Colonic mucosa (tissue), 4 donors: ENCODE measurements around the gene ZNF574. TPM values are rescaled to one million over a fixed set of nuclear protein-coding genes. Genes with fewer than 3 reads are reported as not detected.
A peak's percentile ranks its signal among the peaks of the same experiment; 100 is the strongest.

Experiments used
- DNase-seq: peaks from one replicate; pipeline ENCODE4 v3.0.0-alpha.2; 2020
- H3K27ac ChIP-seq: fragments of 200-600 bp; one replicate; pipeline ENCODE4 v1.8.0; 2021
- H3K27me3 ChIP-seq: fragments of 200-600 bp; one replicate; pipeline ENCODE4 v1.8.0; 2021
- H3K36me3 ChIP-seq: fragments of 200-600 bp; one replicate; pipeline ENCODE4 v1.8.0; 2021
- H3K4me1 ChIP-seq: fragments of 200-600 bp; one replicate; pipeline ENCODE4 v1.8.0; 2021; ENCODE audit warnings: mild to moderate bottlenecking
- H3K4me3 ChIP-seq: fragments of 200-600 bp; one replicate; pipeline ENCODE4 v1.8.0; 2021
- H3K9ac ChIP-seq, 2 donors: one replicate each; pipeline ENCODE4 v1.7.0; 2013; ENCODE audit warnings: control low read depth in 2 of 2, low read depth in 2 of 2, low read length in 2 of 2
- H3K9me3 ChIP-seq: fragments of 200-600 bp; one replicate; pipeline ENCODE4 v1.8.0; 2021
- intact Hi-C: fragments of 100-400 bp; cut with DNase I; formaldehyde crosslinking; loops from one replicate; pipeline ENCODE4 v1.14.1; 2022
- total RNA-seq, 2 donors: library from RNA; stranded (reverse); fragmentation: NEBNext Ultra II Directional in 1 of 2; extraction: Animal tissue kit (Norgen Biotek cat#: 25700) in 1 of 2; gene quantifications; one replicate each; pipeline ENCODE4 v1.2.1, GENCODE V29; 2021
- TF ChIP-seq, protein P1 (sequence below): fragments of 200-600 bp; IDR thresholded peaks from one replicate; pipeline ENCODE4 v1.8.0; 2022; ENCODE audit warnings: antibody characterized with exemption, mild to moderate bottlenecking
- donor health status: healthy.
- donor health status: DM: no; HTN: no; CAD: no.
- donor health status: DM: no; HTN: no; CAD: no.

ZNF574 gene
- total RNA-seq, 2 donors from 2014 or later = 14.7 to 15.9 TPM

DNA sequence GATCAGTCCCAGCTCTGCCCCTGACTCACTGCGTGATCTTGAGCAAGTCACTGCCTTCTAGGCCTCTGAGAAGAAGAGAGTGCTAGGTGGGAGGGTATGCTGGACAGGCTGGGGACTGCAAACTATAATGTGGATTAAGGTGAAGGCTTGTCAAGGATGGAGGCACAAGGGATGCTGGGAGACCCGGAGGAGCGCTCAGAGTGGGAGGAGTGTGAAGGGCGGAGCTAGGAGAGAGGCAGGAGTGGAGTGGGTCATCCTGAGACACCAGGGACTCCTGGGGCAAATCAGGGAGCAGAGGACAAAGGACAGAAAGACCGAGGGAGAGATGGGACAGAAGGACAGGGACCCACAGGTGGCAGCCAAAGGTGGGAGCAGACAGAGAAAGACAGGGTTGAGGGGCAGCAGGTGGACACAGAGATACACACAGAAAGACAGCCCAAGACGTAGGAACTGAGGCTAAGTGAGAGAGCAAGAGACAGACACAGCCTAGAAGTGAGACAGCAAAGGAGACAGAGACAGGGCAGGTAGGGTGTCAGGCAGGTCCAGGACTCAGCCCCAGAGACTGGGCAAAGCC is 8.6 kb upstream of the ZNF574 start:
- no peaks in the 10 kb centered on the region for H3K36me3 ChIP-seq
- intact Hi-C loops = no loop called here
- no peak overlapping the region for H3K9ac ChIP-seq
- DNase-seq = no peak
- H3K27me3 ChIP-seq = peaks cover 5% of the 10 kb centered on the region
- no peak overlapping the region for H3K27ac ChIP-seq
- no peak overlapping the region for H3K4me3 ChIP-seq
- no peaks in the 10 kb centered on the region for H3K4me1 ChIP-seq
- TF ChIP-seq, protein P1, sequence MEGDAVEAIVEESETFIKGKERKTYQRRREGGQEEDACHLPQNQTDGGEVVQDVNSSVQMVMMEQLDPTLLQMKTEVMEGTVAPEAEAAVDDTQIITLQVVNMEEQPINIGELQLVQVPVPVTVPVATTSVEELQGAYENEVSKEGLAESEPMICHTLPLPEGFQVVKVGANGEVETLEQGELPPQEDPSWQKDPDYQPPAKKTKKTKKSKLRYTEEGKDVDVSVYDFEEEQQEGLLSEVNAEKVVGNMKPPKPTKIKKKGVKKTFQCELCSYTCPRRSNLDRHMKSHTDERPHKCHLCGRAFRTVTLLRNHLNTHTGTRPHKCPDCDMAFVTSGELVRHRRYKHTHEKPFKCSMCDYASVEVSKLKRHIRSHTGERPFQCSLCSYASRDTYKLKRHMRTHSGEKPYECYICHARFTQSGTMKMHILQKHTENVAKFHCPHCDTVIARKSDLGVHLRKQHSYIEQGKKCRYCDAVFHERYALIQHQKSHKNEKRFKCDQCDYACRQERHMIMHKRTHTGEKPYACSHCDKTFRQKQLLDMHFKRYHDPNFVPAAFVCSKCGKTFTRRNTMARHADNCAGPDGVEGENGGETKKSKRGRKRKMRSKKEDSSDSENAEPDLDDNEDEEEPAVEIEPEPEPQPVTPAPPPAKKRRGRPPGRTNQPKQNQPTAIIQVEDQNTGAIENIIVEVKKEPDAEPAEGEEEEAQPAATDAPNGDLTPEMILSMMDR = no peak
- H3K9me3 ChIP-seq = no peaks in the 10 kb centered on the region

DNA sequence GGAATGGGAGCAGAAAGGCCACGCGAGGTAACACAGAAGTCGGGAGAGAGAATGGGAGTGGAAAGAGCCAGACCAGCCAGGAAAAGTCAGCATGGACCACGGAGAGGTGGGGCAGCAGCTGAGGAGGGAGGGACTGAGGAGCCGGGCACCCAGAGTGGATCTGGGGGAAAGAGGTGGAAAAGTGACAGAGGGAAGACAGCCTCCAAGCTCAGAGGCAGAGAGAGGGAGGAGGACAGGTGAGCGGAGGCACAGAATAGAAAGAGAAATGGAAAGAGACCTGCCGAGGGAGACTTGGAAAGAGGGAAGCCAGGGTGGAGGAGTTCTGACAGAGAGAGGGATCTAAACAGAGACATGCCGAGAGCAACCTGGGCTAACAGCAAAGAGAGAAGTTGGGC is 7.6 kb upstream of the ZNF574 start:
- Histone ChIP-seq H3K27me3 (peaks cover 5% of the 10 kb centered on the region), H3K4me3 (peak overlapping the region; percentile 3), H3K36me3 (no peaks in the 10 kb centered on the region), H3K4me1 (no peaks in the 10 kb centered on the region), H3K27ac (no peak overlapping the region), H3K9ac (no peak overlapping the region), H3K9me3 (no peaks in the 10 kb centered on the region)
- no peak for DNase-seq
- TF ChIP-seq, protein P1 = no peak
- intact Hi-C loops = no loop called here

DNA sequence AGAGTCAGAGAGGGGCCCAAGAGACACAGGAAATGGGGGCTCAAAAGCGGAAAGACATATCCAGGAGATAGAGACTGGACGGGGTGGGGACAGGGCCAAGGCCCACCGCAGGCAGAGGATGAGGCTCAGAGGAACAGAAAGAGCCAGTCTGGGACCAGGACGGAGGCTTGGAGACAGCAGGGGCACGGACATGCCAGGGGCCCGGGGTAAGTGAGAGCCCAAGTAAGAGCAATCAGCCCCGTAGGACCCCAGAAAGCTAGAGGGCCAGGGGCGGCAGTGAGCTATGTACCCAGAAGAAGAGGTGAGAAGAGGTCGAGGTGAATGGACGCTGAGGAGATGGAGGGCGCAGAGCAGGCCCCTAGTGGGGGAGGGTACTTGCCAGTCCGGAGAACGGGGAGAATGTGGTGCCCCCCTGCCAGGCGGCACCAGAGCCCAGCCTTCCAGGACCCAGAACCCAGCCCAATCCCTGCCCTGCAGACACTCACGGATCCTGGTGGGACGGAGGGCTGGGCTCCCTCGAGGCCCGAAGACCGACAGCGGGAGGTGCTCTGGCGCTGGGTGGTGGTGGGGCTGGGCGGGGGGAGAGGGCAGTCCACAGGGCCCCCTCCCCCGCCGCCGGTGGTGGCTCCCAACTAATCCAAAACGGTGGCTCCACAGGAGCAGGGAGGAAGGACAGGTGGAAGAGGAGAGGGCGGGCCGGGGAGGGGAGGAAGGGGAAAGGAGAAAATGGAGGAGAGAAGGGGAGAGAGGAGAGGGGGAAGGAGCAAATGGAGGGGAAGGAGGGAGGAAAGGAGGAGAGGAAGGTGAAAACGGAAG is 7.0 kb upstream of the ZNF574 start:
- peak overlapping the region in 1 of 2 donors; percentile 12 for H3K9ac ChIP-seq
- H3K4me1 ChIP-seq = no peaks in the 10 kb centered on the region
- H3K27ac ChIP-seq = no peak overlapping the region
- H3K4me3 ChIP-seq = peak overlapping the region; percentile 3
- intact Hi-C loops = no loop called here
- no peaks in the 10 kb centered on the region for H3K36me3 ChIP-seq
- TF ChIP-seq, protein P1 = no peak
- H3K27me3 ChIP-seq = peaks cover 5% of the 10 kb centered on the region
- H3K9me3 ChIP-seq = no peaks in the 10 kb centered on the region
- DNase-seq = no peak

DNA sequence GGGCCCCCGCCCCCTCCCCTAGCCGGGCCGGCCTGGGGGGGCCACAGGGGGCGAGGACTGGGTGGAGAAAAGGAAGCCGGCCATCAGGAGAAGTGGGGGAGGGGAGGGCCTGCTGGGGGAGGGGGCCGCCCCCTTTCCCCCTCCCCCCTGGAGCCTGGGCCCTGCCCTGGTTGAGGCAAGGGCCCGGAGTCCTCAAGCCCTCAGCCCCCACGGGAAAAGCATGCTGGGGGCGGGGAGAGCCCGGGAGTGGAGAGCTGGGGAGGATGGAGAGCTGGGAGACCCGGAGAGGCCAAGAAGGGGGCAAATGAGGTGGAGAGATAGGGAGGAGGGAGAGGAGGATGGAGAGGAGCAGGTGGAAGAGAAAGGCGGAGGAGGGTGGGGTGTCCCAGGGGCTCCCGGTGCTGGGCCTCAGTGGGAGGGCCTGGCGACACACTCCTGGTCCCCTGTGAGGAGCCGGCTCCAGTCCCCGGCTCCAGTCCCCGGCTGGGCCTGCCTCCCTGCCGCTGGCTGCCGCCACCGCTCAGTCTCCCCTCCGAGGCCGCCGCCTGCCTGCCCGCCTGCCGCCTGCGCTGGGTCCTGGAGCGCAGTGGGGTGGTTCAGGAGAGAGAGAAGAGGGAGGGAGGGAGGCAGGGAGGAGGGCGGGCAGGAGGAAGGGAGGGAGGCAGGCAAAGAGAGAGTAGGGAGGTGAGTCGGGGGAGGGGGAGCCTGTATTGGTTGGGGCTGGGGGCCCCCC is 6.2 kb upstream of the ZNF574 start, which contains the start of gene GRIK5:
Gene GRIK5 (minus strand): TSS at position 588 of the 733 bp plus-strand sequence. CDS start 4,436 bp downstream, outside the sequence.
- no peak within 1 kb of the TSS for H3K27ac ChIP-seq
- TF ChIP-seq, protein P1 = no peak
- peak within 1 kb of the TSS; percentile 15 for H3K4me3 ChIP-seq
- no peak for DNase-seq
- no peaks in the 10 kb centered on the region for H3K36me3 ChIP-seq
- H3K9ac ChIP-seq = peak within 1 kb of the TSS in 1 of 2 donors; percentile 24
- intact Hi-C loops = no loop called here
- H3K27me3 ChIP-seq = peaks cover 5% of the 10 kb centered on the region
- H3K4me1 ChIP-seq = no peaks in the 10 kb centered on the region
- H3K9me3 ChIP-seq = no peaks in the 10 kb centered on the region

DNA sequence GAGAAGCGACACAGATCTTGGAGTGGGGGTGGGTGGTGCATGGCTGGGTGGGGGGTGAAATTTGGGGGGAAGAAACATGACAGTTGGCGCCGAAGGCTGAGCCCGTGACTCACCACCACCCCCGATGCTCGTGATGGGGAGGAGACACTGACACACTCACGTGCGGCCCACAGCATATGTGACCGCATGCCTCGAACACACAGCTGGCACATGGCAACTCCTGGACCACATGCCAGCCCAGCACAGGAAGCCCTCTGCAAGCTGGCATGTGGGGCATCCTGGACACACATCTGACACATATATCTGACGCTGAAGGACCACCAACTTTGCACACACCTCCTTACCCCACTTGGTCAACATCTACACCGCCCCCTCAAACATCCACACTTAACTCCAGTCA is 4.7 kb upstream of the ZNF574 start:
- Histone ChIP-seq H3K36me3 (no peaks in the 10 kb centered on the region), H3K9me3 (no peaks in the 10 kb centered on the region), H3K4me1 (no peaks in the 10 kb centered on the region), H3K9ac (no peak overlapping the region), H3K27ac (no peak overlapping the region), H3K4me3 (no peak overlapping the region), H3K27me3 (peaks cover 5% of the 10 kb centered on the region)
- no peak for DNase-seq
- TF ChIP-seq, protein P1 = no peak
- intact Hi-C loops = no loop called here
